Muscle of arm (tissue), 12 donors: ENCODE measurements around the gene GPR3. TPM values are rescaled to one million over a fixed set of nuclear protein-coding genes. Genes with fewer than 3 reads are reported as not detected.
"Not testable (repeated sequence)": the region's sequence is repeated elsewhere in the genome, so short reads cannot be mapped to it uniquely, and the experiment has no call there.

Experiments
- DNase-seq: peaks from one replicate; pipeline ENCODE4 v3.0.0-alpha.2; 2013
- polyA plus RNA-seq, 12 donors: library from polyadenylated mRNA; unstranded; fragments of 120-200 nt; gene quantifications; one replicate each; pipeline ENCODE4 v1.2.1, GENCODE V29; 2013; ENCODE audit not compliant: insufficient read length in 12 of 12

The GPR3 gene
- polyA plus RNA-seq, 12 donors = 0.38 to 0.95 (median 0.59) TPM; not detected in 2

- DNase-seq = no peak
These were observed 31.3 kb downstream of the GPR3 start for GRCh38 chr1:27423709-27424108.

DNA sequence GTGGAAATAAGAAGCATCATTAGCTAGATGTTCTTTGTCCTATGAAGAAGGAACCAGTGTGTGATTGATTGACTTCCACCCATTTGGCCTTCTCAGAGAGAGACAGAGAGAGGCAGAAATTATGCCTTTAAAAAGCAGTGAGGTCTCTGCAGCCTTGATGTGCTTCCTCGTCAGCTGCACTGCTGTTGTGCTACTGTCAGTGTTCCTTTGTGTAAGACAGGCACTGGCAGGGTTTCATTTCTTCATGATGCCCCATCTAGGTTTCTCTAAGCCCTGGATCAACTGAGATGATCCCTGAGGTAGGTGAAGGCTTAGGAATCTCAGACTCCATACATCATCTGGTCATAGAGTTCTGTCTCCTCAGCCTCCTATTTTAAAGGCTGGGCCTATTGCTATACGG is 34.9 kb downstream of the GPR3 start:
- DNase-seq = no peak

- no peak for DNase-seq
These were observed 35.4 kb downstream of the GPR3 start for GRCh38 chr1:27427816-27428315.

DNA sequence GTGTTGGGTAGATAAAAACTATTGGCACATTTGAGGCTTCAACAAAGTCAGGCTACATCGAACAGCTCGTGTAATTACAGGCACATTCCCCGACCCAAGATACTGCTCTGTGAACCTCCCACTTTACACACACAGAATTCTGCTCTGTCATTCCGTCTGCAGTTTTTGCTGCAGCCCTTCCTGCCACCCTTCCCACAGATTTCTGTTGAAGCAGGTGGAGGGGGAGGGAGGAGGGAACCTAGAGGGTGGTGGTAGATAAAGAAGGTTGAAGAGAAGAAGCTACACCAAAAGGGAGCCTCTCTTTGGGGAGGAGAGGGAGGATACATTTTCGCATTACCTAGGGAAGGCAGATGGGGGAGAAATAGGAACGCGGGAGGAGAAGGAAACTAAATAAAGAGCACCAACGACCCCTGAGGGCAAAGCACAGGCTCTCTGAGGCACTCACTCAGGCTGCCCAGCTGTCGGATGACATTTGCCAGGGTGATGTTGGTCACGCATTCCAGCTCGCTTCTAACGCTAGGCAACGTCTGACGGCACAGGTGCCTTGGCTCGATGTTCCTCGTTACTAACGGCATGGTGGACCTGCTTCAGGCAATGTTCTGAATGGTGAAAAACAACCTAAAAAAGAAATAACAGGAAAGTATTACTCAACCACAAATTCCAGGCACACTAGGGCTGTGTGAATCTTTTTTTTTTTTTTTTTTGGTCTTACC is 36.0 kb downstream of the GPR3 start:
- DNase-seq = no peak

DNA sequence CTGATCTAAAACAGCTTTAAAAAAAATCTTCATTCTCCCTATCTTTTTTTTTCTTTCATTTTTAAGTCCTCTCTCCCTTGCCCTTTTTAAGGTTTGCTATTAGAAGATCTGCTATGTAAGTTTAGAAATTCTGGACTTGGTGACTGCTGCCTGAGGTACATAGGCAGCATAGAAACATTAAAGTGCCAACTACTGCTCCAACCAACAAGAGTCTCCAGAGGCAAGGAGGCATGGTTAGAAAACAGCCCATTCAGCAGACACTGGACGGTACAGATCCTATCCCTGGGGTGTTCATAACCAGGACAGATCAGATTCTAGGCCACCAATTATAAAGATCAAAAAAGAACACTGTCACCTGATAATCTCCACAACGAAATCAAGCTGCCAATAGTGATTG is 36.6 kb downstream of the GPR3 start:
- DNase-seq = no peak

GRCh38 chr1:27430903-27431600 is 38.6 kb downstream of the GPR3 start:
- peak; percentile 41 for DNase-seq

DNA sequence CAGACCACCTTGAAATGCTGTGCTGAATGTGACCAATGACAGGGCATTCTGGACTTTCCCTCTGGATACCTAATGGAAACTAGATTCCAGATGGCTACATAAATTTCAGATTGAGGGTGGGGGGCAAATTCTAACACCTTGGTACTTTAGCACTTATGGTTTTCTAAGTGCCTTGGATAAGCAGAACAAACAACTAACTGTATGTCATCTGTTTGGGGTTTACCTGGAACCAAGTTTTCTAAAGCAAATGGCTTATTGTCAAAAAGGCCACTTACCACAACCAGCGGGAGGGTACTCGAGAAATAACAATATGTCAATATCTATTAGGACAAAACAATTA is 39.1 kb downstream of the GPR3 start:
- no peak for DNase-seq

DNA sequence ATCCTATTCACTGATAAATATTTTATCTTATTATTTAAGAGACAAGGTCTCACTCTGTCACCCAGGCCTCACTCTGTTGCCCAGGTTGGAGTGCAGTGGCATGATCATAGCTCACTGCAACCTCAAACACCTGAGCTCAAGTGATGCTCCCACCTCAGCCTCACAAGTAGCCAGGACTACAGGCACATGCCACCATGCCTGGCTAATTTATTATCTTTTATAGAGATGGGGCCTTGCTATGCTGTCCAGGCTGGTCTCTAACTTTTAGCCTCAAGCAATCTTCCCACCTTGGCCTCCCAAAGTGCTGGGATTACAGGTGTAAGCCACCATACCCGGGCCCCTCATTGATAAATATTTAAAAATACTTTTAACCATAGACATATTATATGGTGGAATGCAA is 40.3 kb downstream of the GPR3 start:
- DNase-seq = not testable (repeated sequence)

- DNase-seq = no peak
These were observed 41.3 kb downstream of the GPR3 start for GRCh38 chr1:27433706-27434105.

DNA sequence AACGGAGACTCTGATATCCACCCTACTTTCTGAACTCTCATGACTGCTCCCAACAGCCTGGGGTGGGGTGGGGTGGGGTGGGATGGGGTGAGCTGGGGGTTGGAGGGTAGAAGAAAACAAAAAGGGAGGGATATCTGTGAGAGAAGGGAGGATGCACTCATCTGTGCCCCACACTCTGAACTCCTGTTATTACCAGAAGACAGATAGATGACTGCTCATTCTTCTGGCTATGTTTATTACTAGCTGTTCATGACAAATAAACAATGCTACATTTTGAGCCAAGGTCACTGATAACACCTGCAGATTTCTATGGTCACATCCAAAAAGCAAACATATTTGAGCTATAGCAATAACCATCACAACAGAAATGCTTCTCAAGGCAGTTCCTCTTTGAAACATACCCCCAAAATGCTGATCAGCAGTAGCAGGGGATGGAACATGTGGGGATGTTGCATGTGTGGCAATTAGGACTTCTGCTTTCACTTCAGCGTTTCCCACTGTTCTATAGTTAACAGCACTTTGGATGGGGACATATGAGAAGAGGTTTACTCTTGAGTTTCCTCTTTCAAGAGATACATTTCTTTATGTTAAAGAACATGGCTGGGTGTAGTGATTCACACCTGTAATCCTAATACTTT is 43.3 kb downstream of the GPR3 start:
- no peak for DNase-seq

DNA sequence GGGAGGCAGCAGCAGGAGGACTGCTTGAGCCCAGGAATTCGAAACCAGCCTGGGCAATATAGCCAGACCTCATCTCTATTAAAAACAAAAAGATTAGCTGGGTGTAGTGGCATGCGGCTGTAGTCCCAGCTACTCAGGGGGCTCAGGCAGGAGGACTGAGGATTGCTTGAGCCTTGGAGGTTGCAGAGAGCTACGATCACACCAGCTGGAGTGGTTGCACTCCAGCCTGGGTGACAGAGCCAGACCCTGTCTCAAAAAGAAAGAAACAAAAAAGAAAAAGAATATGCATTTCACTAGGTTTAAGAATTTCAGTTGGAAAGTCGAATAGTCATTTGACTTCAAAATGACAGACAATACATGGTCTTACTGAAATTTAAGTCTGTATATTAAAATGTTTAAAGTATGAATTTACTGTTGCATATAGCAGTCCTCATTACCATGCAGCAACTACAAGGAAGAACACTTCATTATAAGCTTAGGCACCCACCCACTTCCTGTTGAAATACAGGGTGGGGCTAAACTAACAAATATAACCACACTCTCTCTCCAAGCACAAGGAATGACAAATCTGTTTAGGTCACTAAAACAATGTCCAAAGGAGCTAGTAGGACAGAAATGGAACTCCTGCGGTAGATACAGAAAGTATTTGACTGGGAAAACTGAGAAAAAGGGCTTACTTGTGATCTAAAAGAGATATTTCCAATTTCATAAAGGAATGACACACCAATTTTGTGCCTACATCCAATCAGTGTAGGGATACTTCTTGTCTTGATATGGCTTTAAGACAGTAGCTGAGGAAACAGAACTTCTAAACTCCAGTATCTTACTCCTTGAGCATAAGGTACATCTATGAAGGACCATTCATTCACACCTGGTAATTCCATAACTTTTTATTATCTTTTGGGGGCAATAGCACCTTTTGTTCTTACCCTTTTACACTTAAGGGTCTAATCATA is 44.1 kb downstream of the GPR3 start:
- no peak for DNase-seq

- no peak for DNase-seq
These were observed 46.2 kb downstream of the GPR3 start for GRCh38 chr1:27438621-27439061.

GRCh38 chr1:27439150-27439549 is 46.7 kb downstream of the GPR3 start:
- DNase-seq = no peak

- DNase-seq = no peak
These were observed 52.2 kb downstream of the GPR3 start for GRCh38 chr1:27444632-27445031.

Other genes with a start within 250 kb of the GPR3 start
- gene SLC9A1, start 237.5 kb upstream of the GPR3 start, polyA plus RNA-seq = 10 to 100 TPM in 11 of 12 donors, not detected in 1; 11.4 to 39.4 (median 15.3) TPM
- gene WDTC1, start 158.0 kb upstream of the GPR3 start, polyA plus RNA-seq = 10 to 100 TPM in 11 of 12 donors, not detected in 1; 23.0 to 35.5 (median 28.9) TPM
- gene TMEM222, start 70.5 kb upstream of the GPR3 start, polyA plus RNA-seq = 10 to 100 TPM in 11 of 12 donors, not detected in 1; 19.9 to 25.4 (median 23.3) TPM
- 10 to 100 TPM in 2 of 12 donors, 1 to 10 TPM in 2, under 1 TPM in 7, not detected in 1; 0.38 to 19.4 (median 0.83) TPM for gene SYTL1, start 50.6 kb upstream of the GPR3 start, polyA plus RNA-seq
- gene MAP3K6, start 25.7 kb upstream of the GPR3 start, polyA plus RNA-seq = 10 to 100 TPM in 5 of 12 donors, 1 to 10 TPM in 6, not detected in 1; 6.4 to 24.0 (median 9.9) TPM
- under 1 TPM in 10 of 12 donors, not detected in 2; 0.16 to 0.73 (median 0.39) TPM for gene FCN3, start 17.8 kb upstream of the GPR3 start, polyA plus RNA-seq
- gene CD164L2, start 9.3 kb upstream of the GPR3 start, polyA plus RNA-seq = under 1 TPM in 2 of 12 donors, not detected in 10; 0.12 to 0.55 TPM
- 100 to 1,000 TPM in 2 of 12 donors, 10 to 100 TPM in 10; 71.9 to 930 (median 83.1) TPM for gene WASF2, start 97.5 kb downstream of the GPR3 start, polyA plus RNA-seq
- gene AHDC1, start 211.5 kb downstream of the GPR3 start, polyA plus RNA-seq = 100 to 1,000 TPM in 2 of 12 donors, 10 to 100 TPM in 9, not detected in 1; 67.2 to 136 (median 80.7) TPM
- 1 to 10 TPM in 9 of 12 donors, under 1 TPM in 1, not detected in 2; 0.96 to 8.5 (median 1.9) TPM for gene FGR, start 242.6 kb downstream of the GPR3 start, polyA plus RNA-seq